Activated CD4-positive, alpha-beta T cell treated with anti-CD3 and anti-CD28 coated beads, Interleukin-2, amount 50 U/mL, for 48 hours (primary cell): ENCODE results near the gene TOMM7.
"Not testable (repeated sequence)": the region's sequence is repeated elsewhere in the genome, so short reads cannot be mapped to it uniquely, and the experiment has no call there.

ENCODE experiments used
- DNase-seq, 2 experiments: peaks; one replicate each; pipeline ENCODE4 v3.0.0-alpha.2; 2020

TOMM7 gene

DNA sequence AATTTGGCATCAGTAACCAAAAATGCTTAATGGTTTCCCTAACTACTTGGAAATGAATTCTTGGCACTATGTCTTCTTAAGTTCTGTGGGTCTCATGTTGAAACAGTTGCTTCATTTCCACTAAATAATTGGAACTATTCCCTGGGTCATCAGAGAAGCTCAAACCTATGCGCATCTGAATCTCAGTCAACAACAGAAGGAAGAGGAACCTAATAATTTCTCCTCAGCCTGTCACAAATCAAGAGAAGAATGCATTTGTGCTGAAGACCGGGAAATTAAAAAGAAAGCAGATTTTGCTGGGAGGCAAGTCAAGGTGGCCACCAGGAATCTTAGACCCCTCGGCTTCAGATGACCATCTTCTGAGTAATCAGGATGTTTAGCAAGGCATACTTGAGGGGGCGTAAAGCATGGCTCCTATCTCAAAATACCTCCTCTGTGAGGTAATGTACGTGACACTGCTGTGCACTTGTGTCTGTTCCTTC, 41.4 kb downstream of the TOMM7 start:
- DNase-seq: no peak

DNA sequence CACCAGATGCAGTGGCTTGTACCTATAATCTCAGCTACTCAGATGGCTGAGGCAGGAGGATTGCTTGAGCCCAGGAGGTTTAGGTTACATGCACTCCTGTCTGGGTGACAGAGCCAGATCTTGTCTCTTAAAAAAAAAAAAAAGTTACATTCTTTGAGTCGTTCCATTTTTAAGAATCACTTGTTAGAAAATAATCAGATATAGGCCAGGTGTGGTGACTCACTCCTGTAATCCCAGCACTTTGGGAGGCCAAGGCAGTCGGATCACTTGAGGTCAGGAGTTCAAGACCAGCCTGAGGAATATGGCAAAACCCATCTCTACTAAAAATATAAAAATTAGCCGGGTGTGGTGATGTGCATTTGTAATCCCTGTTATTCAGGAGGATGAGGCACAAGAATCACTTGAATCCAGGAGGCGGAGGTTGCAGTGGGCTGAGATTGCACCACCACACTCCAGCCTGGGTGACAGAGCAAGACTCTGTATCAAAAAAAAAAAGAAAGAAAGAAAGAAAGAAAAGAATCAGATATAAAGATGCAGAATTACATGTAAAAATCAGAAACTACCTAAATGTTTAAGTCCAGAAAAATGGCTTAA, 42.8 kb downstream of the TOMM7 start:
- not testable (repeated sequence) for DNase-seq

DNA sequence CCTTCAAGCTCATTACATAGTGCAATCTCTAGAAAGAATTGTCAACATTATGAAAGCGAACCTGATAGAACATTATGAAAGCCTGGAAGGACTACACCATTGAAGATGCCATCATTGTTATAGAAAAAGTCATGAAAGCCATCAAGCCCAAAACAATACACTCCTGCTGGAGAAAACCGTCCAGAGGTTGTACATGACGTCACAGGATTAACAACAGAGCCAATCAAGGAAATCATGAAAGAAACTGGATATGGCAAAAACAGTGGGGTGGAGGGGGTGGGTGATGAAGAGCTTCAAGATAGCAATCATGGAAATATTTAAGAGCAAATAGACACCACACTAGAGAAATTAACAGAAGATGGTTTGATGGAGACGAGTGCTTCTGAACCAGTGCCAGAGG, 45.7 kb downstream of the TOMM7 start:
- DNase-seq: no peak

DNA sequence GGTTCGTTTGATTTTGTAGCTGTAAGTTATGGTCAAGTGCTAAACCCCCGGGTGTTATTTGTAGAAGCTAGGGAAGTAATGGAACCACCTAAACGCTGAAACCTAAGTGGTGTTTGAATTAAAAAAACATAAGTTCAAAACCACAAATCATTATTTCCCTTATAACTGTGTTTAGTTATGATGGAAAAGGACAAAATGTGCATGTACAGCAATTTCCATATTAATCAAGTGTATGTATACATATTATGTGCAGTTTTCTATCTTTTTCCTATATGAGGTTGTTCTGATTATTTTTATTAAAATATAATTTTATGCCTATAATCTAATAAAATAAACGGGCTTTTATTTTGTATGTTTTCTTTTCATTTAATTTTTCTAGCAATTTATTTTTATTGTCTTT, 49.8 kb downstream of the TOMM7 start:
- no peak for DNase-seq

DNA sequence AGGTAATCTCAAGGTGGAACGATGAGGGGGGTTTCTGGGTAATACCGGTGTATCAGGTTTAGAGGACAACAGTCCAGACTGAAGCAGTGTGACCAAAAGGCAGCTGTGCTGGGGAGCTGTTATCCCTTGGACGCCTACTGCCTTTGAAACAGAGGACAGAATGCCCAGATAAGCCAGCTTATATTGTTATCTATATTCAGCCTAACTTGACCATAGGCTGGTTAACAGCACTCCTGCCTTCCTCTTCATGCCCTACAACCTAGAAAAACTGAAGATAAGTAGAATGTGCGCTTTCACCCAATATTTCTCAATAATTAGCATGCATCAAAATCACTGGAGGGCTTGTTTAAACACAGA, 50.8 kb downstream of the TOMM7 start:
- no peak for DNase-seq

DNA sequence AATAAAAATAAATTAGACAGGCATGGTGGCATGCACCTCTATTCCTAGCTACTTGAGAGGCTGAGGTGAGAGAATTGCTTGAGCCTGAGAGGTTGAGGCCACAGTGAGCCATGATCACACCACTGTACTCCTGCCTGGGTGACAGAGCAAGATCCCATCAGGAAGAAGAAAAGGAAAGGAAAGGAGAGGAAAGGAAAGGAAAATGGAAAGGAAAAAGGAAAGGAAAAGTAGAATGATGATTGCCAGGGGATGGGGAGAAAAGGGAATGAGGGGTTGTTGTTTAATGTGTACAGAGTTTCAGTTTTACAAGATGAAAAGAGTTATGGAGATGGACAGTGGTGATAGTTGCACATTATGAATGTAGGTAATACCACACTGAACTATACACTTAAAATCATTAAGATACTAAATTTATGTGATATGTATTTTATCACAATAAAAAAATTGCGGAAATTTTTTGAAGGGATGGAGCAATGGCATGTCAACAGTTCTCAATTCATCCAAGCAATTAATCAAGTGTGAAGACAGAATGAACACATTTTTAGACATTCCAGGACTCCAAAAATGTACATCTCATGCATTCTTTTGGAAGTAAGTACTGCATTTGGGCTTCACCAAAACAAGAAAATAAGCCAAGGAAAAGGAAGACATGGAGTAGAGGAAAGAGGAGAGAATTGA, 51.3 kb downstream of the TOMM7 start:
- no peak for DNase-seq

DNA sequence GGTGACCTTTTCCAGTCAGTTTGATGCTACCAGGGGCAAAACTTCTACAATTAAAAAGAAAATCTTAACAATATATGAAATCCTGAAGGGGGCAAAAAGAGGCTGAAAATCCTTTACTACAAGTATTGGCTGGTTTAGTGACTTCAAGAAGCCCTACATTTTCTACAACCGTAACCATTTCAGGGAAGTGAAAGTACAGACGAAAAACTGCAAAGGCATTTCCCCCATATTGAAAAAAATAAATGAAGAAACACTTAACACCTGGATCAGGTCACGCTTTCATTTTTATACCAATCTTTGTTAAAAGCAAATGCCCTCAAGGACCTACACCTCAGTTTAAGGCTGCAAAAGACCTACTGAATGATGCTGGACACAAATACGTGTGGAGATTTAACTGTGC, 57.0 kb downstream of the TOMM7 start:
- no peak for DNase-seq
